Ishikawa (cell line): ENCODE measurements around the gene TRABD.

ENCODE experiments used
- CEBPB ChIP-seq: IDR thresholded peaks from 2 replicates; pipeline ENCODE4 v1.6.1; 2012
- CREB1 ChIP-seq: IDR thresholded peaks from 2 replicates; pipeline ENCODE4 v1.6.1; 2012; ENCODE audit warnings: low read depth
- EGR1 ChIP-seq: IDR thresholded peaks from 2 replicates; pipeline ENCODE4 v1.6.1; 2012
- EP300 ChIP-seq: IDR thresholded peaks from 2 replicates; pipeline ENCODE4 v1.6.1; 2012; ENCODE audit warnings: borderline replicate concordance
- FOXM1 ChIP-seq: IDR thresholded peaks from 2 replicates; pipeline ENCODE4 v1.6.1; 2012; ENCODE audit warnings: low read depth, borderline replicate concordance
- NFIC ChIP-seq: IDR thresholded peaks from 2 replicates; pipeline ENCODE4 v1.6.1; 2012
- RAD21 ChIP-seq: IDR thresholded peaks from 2 replicates; pipeline ENCODE4 v1.6.1; 2012; ENCODE audit warnings: low read depth
- TAF1 ChIP-seq: IDR thresholded peaks from 2 replicates; pipeline ENCODE4 v1.6.1; 2012; ENCODE audit warnings: low read depth, mild to moderate bottlenecking
- TCF12 ChIP-seq: IDR thresholded peaks from 2 replicates; pipeline ENCODE4 v1.6.1; 2012; ENCODE audit warnings: low read depth
- TEAD4 ChIP-seq: IDR thresholded peaks from 2 replicates; pipeline ENCODE4 v1.6.1; 2012
- YY1 ChIP-seq: IDR thresholded peaks from 2 replicates; pipeline ENCODE4 v1.6.1; 2012; ENCODE audit warnings: low read depth
- ZBTB7A ChIP-seq: IDR thresholded peaks from 2 replicates; pipeline ENCODE4 v1.6.1; 2012; ENCODE audit warnings: low read depth
- TF ChIP-seq, protein P1 (sequence below): IDR thresholded peaks from 2 replicates; pipeline ENCODE4 v1.6.1; 2012
- TF ChIP-seq, protein P2 (sequence below): IDR thresholded peaks from 2 replicates; pipeline ENCODE4 v1.6.1; 2012
- TF ChIP-seq, protein P3 (sequence below): IDR thresholded peaks from 2 replicates; pipeline ENCODE4 v1.6.1; 2012; ENCODE audit warnings: low read depth, mild to moderate bottlenecking

The TRABD gene

DNA sequence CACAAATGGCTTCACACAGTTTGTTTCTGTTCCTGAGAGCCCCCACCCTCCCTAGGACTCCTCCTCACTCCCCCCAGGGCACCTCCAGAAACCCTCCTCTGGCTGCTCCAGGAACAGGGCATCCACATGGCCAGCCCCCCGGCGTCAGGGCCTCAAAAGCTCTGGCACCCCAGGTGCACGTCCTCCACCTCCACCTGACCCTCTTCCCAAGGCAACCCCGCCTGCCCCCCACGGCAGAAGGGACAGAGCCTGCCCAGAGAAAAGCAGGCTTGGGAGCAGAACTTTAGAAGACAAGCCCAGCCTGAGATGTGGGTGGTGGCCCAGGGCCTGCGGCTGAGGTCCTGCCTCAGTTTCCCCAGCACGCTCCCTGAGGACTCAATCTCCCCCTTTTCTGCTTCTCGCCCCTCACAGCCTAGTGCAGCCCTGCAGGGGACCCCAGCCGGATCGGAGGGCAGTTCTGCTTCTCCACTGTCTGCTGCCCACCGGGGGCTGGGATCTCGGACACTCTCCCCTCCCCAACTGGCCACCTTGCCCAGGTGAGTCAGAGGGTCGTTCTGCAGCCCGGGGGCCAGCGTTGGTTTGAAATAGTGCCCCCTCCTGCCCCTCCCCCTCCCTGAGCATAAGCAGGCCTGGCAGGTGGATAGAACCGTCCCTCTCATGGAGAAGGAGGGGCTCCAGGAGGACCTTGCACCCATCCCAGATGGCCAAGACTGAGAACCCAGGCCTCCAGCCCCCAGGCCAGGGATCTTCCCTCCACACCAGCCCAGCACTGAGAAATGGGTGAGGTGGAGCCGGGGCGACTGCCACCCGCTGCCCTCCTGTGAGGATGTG is 2.4 kb upstream of the TRABD start:
- TF ChIP-seq RAD21 (no peak), NFIC (no peak), EP300 (no peak)

DNA sequence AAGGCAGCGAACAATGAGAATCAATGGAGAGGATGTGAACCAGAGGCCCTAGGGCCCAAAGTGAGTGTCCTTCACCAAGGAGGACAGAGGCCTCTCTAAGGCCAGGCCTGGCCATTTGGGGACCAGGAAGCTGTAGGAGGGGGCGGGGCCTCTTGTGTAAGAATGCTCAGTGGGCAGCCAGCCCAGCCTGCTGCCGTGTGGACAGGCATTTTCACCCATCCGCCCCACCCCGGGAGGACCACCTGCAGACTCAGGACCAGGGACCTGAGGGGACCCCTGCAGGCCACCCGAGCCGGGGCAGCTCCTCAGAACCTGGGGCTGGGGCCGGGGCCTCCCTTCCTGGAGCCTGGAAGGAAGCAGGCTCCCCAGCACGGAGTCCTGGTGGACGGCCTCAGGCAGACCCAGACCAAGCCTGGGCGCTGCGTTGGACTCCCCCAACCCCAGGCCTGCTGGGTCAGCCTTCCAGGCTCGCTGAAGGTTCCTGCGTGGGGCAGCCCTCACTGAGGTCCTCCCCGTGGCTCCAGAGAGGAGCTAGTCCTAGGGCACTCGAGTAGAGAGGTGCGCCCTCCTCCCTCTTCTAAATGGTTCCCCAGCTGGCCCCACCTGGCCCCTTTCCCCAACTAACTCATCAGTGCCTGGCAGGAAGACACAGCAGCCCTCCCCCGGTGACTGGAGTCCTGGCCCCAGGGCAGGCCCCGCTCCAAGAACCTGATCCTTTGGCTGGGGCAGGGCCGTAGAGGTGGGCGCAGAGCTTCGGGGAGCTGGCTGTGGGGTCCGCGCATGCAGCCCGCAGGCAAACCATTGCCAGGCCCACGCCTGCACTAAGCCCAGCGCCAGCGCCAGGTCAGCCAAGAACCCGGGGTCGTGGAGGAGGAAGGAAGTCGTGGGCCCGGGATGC is 1.5 kb upstream of the TRABD start:
- TF ChIP-seq TEAD4 (0 out of 2 replicates have a peak, but pooled peaks have one; percentile 13), ZBTB7A (peak; percentile 81), CEBPB (peak; percentile 42; the same call in 1 of the 2 replicates), EGR1 (no peak), NFIC (peak; percentile 33; the same call in 1 of the 2 replicates)

DNA sequence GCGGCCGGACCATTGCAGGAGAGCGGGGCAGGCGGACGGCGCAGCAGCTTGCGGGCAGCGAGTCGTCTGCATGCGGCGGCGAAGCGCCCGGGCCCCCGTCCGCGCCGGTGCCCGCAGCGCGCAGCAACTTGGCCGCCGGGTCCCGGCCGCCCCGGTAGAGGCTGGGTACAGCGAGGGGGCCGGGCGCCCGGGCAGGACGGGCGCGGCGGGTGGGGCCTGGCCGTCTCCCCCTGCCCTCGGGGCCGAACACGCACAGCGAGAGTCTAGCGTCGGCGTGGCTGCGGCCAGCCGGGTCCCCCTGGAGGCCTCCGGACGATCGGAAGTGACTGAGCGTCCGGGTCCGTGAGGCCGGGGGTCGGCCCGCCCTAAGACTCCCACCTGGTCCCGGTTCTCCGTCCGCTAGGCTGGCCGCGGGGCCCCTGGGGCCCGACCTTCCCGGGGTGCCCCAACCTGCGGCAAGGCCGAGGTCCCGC is 775 bp upstream of the TRABD start:
- TF ChIP-seq, protein P1, sequence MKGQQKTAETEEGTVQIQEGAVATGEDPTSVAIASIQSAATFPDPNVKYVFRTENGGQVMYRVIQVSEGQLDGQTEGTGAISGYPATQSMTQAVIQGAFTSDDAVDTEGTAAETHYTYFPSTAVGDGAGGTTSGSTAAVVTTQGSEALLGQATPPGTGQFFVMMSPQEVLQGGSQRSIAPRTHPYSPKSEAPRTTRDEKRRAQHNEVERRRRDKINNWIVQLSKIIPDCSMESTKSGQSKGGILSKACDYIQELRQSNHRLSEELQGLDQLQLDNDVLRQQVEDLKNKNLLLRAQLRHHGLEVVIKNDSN: no peak
- no peak for TF ChIP-seq EP300
- TF ChIP-seq, protein P2, sequence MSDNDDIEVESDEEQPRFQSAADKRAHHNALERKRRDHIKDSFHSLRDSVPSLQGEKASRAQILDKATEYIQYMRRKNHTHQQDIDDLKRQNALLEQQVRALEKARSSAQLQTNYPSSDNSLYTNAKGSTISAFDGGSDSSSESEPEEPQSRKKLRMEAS: no peak
- TF ChIP-seq, protein P3, sequence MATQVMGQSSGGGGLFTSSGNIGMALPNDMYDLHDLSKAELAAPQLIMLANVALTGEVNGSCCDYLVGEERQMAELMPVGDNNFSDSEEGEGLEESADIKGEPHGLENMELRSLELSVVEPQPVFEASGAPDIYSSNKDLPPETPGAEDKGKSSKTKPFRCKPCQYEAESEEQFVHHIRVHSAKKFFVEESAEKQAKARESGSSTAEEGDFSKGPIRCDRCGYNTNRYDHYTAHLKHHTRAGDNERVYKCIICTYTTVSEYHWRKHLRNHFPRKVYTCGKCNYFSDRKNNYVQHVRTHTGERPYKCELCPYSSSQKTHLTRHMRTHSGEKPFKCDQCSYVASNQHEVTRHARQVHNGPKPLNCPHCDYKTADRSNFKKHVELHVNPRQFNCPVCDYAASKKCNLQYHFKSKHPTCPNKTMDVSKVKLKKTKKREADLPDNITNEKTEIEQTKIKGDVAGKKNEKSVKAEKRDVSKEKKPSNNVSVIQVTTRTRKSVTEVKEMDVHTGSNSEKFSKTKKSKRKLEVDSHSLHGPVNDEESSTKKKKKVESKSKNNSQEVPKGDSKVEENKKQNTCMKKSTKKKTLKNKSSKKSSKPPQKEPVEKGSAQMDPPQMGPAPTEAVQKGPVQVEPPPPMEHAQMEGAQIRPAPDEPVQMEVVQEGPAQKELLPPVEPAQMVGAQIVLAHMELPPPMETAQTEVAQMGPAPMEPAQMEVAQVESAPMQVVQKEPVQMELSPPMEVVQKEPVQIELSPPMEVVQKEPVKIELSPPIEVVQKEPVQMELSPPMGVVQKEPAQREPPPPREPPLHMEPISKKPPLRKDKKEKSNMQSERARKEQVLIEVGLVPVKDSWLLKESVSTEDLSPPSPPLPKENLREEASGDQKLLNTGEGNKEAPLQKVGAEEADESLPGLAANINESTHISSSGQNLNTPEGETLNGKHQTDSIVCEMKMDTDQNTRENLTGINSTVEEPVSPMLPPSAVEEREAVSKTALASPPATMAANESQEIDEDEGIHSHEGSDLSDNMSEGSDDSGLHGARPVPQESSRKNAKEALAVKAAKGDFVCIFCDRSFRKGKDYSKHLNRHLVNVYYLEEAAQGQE: no peak
- no peak for TF ChIP-seq FOXM1
- TF ChIP-seq TCF12: no peak
- no peak for TF ChIP-seq CREB1
- TF ChIP-seq ZBTB7A: no peak
- no peak for TF ChIP-seq EGR1
- TF ChIP-seq YY1: no peak
- no peak for TF ChIP-seq TEAD4
- no peak for TF ChIP-seq NFIC

DNA sequence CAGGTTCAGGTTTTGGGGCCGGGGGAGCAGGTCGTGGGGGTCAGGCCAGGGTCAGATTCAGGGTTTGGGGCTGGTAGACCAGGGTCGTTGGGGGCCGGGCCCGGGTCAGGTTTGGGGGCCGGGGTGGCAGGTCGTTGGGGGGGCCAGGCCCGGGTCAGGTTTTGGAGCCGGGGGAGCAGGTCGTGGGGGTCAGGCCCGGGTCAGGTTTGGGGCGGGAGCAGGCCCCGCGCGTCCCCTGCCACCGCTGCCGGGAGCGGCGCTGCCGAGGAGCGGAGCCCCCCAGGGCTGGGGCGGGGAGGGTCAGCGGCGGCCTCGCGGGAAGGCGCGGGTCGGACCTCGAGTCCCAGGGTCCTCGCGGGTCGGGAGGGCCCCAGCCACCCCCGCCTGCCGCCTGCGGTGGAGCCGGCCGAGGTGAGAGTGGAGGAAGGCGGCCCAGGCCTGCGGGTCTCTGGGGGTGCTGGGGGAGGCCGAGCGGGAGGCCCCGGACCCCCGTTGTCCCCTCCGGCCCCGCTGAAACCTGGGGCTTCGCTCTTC is 535 bp downstream of the TRABD start:
- peak; percentile 52; the same call in 1 of the 2 replicates for TF ChIP-seq ZBTB7A
- TF ChIP-seq RAD21: no peak

DNA sequence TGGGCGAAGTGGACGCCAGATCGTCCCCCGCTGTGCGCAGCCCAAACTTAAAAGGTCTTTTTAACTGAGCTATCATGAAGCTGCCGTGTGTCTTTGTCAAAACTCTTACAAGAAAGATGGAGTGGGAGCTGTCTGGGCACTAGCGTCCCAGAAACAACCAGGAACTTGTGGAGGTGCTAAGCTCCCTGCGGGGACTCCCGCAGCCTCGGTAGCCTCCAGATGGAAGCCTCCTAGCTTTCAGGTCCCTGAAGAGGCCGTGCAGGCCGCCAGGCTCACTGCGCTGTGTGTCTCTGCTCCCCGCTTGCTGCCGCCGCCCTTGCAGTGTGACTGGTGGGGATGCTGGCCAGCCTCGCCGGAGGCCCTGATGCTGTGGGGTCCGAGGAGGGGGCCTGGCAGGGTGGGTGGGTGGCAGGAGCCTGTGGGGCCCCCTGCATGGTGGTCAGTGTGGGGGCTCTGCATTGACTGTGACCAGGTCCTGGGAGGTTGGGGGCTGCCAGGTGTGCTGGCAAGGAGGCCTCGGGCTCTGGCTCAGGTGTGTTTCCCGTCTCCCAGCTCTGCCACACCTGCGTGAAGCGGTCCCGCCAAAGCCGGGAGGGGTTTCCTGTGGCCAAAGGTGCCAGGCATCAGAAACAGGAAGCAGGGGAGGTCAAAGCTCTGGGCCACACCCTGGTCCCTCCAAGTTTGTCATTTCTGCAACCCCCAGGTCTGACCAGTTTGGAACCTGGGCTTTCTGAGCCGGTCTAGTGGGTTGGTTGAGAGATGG is 1.2 kb downstream of the TRABD start:
- no peak for TF ChIP-seq EP300
- TF ChIP-seq TCF12: no peak
- no peak; the same call in 1 of the 2 replicates for TF ChIP-seq ZBTB7A
- no peak for TF ChIP-seq CREB1
- TF ChIP-seq, protein P2: no peak
- 0 out of 2 replicates have a peak, but pooled peaks have one; percentile 13 for TF ChIP-seq TAF1
- TF ChIP-seq FOXM1: no peak
- no peak for TF ChIP-seq RAD21

DNA sequence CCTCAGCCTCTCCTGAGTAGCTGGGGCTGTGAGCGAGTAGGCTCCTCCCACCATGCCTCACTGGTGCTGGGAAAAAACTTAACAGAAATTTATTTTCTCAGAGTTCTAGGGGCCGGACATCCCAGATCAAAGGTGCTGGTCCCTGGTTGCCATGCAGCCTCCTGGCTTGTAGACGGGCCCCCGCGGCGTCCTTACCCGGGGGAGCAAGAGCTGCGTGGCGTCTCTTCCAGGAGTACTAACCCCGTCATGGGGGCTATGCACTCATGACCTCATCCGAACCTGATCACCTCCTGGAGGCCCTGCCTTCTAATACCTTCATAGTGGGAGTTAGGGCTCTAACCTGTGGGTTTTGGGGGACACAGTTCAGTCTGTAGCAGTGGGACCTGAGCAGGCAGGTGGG is 2.6 kb downstream of the TRABD start:
- TF ChIP-seq YY1 (no peak), FOXM1 (no peak), RAD21 (no peak), TCF12 (no peak), EGR1 (no peak), TEAD4 (no peak), ZBTB7A (no peak)
- TF ChIP-seq, protein P1: no peak
